Neural cell (in vitro differentiated cells): Measurements from ENCODE around the gene CELSR3. TPM values are rescaled to one million over a fixed set of nuclear protein-coding genes. Genes with fewer than 3 reads are reported as not detected.

Experiments
- H2AFZ ChIP-seq: fragments of 200-600, 300-800 bp; sonication (generic), shearing (Covaris generic); 2 replicates; pipeline ENCODE4 v1.6.0; 2014; ENCODE audit warnings: low read depth, mild to moderate bottlenecking, antibody characterized with exemption, low read length, moderate library complexity
- H3F3A ChIP-seq: fragments of 200-600 bp; shearing (Covaris generic); 2 replicates; pipeline ENCODE4 v1.6.1; 2016; ENCODE audit warnings: mild to moderate bottlenecking, moderate library complexity, mixed read lengths, antibody characterized with exemption, low read length; ENCODE audit not compliant: insufficient read depth, poor library complexity, severe bottlenecking
- H3K27ac ChIP-seq: fragments of 200-600, 300-800 bp; sonication (generic), shearing (Covaris generic); 2 replicates; pipeline ENCODE4 v1.5.1; 2014; ENCODE audit warnings: mild to moderate bottlenecking, low read length, moderate library complexity
- H3K27me3 ChIP-seq: fragments of 300-800, 200-600 bp; sonication (generic), shearing (Covaris generic); 2 replicates; pipeline ENCODE4 v1.6.0; 2014; ENCODE audit warnings: mild to moderate bottlenecking, low read depth, low read length, moderate library complexity; ENCODE audit not compliant: insufficient read depth
- H3K36me3 ChIP-seq: fragments of 300-800, 200-600 bp; sonication (generic), shearing (Covaris generic); 2 replicates; pipeline ENCODE4 v1.5.1; 2014; ENCODE audit warnings: mild to moderate bottlenecking, antibody characterized with exemption, low read length, moderate library complexity; ENCODE audit not compliant: insufficient read depth
- H3K4me2 ChIP-seq: fragments of 300-800, 200-600 bp; sonication (generic), shearing (Covaris generic); 2 replicates; pipeline ENCODE4 v1.6.0; 2014; ENCODE audit warnings: mild to moderate bottlenecking, low read length
- H3K4me3 ChIP-seq: fragments of 300-800, 200-600 bp; sonication (generic), shearing (Covaris generic); 2 replicates; pipeline ENCODE4 v1.5.1; 2014; ENCODE audit warnings: mild to moderate bottlenecking, low read length, moderate library complexity
- H3K79me2 ChIP-seq: fragments of 200-600 bp; shearing (Covaris generic); replicated peaks from 2 replicates; pipeline ENCODE4 v1.6.0; 2014; ENCODE audit warnings: mild to moderate bottlenecking, low read length, moderate library complexity; ENCODE audit not compliant: insufficient read depth
- H3K9ac ChIP-seq: fragments of 300-800, 200-600 bp; sonication (generic), shearing (Covaris generic); 2 replicates; pipeline ENCODE4 v1.6.1; 2016; ENCODE audit warnings: mild to moderate bottlenecking, low read length, mixed read lengths
- H3K9me2 ChIP-seq: fragments of 200-600 bp; shearing (Covaris generic); 2 replicates; pipeline ENCODE4 v1.6.1; 2016; ENCODE audit warnings: mild to moderate bottlenecking, low read length, mixed read lengths; ENCODE audit not compliant: insufficient read depth
- H3K9me3 ChIP-seq: fragments of 200-600, 300-800 bp; sonication (generic), shearing (Covaris generic); 2 replicates; pipeline ENCODE4 v1.6.1; 2016; ENCODE audit warnings: mild to moderate bottlenecking, mixed run types, low read length, moderate library complexity, mixed read lengths
- H4K20me1 ChIP-seq: fragments of 200-600 bp; shearing (Covaris generic); 2 replicates; pipeline ENCODE4 v1.6.1; 2016; ENCODE audit warnings: mild to moderate bottlenecking, mixed run types; ENCODE audit not compliant: insufficient read depth
- EP300 ChIP-seq: fragments of 450-650 bp; conservative IDR thresholded peaks from 2 replicates; pipeline ENCODE4 v1.6.1; 2014; ENCODE audit warnings: antibody characterized with exemption, mild to moderate bottlenecking, moderate library complexity; ENCODE audit not compliant: poor library complexity, severe bottlenecking
- EZH2 ChIP-seq: fragments of 200-600, 300-800 bp; shearing (Covaris generic), sonication (generic); IDR thresholded peaks from 2 replicates; pipeline ENCODE4 v1.6.1; 2014; ENCODE audit warnings: antibody characterized with exemption, low read length, borderline replicate concordance, mild to moderate bottlenecking; ENCODE audit not compliant: insufficient read depth, poor library complexity, severe bottlenecking
- MXI1 ChIP-seq: fragments of 450-650 bp; conservative IDR thresholded peaks from 2 replicates; pipeline ENCODE4 v1.6.1; 2014; ENCODE audit warnings: antibody characterized with exemption, mild to moderate bottlenecking; ENCODE audit not compliant: poor library complexity, severe bottlenecking
- POLR2AphosphoS5 ChIP-seq: IDR thresholded peaks from 2 replicates; pipeline ENCODE4 v1.6.1; 2012
- RAD21 ChIP-seq: fragments of 450-650 bp; conservative IDR thresholded peaks from 2 replicates; pipeline ENCODE4 v1.6.1; 2014; ENCODE audit warnings: antibody characterized with exemption, mild to moderate bottlenecking, moderate library complexity
- SMC3 ChIP-seq: fragments of 450-650 bp; conservative IDR thresholded peaks from 2 replicates; pipeline ENCODE4 v1.6.1; 2014; ENCODE audit warnings: antibody characterized with exemption, mild to moderate bottlenecking, moderate library complexity; ENCODE audit not compliant: poor library complexity
- TAF1 ChIP-seq: IDR thresholded peaks from 2 replicates; pipeline ENCODE4 v1.6.1; 2012; ENCODE audit warnings: low read depth
- polyA plus RNA-seq: library from polyadenylated mRNA; depleted of rRNA; stranded (reverse); fragments of >200 nt; gene quantifications from 2 replicates; pipeline ENCODE4 v1.2.3, GENCODE V29; 2014
- TF ChIP-seq, protein P1 (sequence below): fragments of 450-650 bp; IDR thresholded peaks from 2 replicates; pipeline ENCODE4 v1.5.1; 2014; ENCODE audit warnings: antibody characterized with exemption, mild to moderate bottlenecking, moderate library complexity; ENCODE audit not compliant: poor library complexity, severe bottlenecking
- TF ChIP-seq, protein P2 (sequence below): IDR thresholded peaks from 2 replicates; pipeline ENCODE4 v1.6.1; 2012; ENCODE audit warnings: borderline replicate concordance

Gene CELSR3
- polyA plus RNA-seq, 1 donor from 2014 or later = 54.9 TPM

DNA sequence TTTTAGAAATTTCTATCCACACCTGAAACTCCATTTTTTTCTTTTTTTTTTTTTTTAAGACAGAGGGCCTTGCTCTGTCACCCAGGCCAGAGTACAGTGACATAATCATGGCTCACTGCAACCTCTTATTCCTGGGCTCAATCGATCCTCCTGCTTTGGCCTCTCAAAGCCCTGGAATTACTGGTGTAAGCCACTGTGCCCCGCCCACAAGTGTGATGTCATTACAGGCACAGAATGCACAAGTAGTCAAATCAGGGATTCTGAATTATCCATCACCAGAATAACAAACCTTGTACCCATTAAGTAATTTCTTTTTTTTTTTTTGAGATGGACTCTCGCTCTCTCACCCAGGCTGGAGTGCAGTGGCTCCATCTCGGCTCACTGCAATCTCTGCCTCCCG is 55.2 kb downstream of the CELSR3 start:
- no peaks in the 10 kb centered on the region for H3K9me3 ChIP-seq
- H4K20me1 ChIP-seq = no peaks in the 10 kb centered on the region
- TF ChIP-seq, protein P1, sequence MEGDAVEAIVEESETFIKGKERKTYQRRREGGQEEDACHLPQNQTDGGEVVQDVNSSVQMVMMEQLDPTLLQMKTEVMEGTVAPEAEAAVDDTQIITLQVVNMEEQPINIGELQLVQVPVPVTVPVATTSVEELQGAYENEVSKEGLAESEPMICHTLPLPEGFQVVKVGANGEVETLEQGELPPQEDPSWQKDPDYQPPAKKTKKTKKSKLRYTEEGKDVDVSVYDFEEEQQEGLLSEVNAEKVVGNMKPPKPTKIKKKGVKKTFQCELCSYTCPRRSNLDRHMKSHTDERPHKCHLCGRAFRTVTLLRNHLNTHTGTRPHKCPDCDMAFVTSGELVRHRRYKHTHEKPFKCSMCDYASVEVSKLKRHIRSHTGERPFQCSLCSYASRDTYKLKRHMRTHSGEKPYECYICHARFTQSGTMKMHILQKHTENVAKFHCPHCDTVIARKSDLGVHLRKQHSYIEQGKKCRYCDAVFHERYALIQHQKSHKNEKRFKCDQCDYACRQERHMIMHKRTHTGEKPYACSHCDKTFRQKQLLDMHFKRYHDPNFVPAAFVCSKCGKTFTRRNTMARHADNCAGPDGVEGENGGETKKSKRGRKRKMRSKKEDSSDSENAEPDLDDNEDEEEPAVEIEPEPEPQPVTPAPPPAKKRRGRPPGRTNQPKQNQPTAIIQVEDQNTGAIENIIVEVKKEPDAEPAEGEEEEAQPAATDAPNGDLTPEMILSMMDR = no peak
- TF ChIP-seq POLR2AphosphoS5 (no peak), RAD21 (no peak), EP300 (no peak)
- TF ChIP-seq, protein P2, sequence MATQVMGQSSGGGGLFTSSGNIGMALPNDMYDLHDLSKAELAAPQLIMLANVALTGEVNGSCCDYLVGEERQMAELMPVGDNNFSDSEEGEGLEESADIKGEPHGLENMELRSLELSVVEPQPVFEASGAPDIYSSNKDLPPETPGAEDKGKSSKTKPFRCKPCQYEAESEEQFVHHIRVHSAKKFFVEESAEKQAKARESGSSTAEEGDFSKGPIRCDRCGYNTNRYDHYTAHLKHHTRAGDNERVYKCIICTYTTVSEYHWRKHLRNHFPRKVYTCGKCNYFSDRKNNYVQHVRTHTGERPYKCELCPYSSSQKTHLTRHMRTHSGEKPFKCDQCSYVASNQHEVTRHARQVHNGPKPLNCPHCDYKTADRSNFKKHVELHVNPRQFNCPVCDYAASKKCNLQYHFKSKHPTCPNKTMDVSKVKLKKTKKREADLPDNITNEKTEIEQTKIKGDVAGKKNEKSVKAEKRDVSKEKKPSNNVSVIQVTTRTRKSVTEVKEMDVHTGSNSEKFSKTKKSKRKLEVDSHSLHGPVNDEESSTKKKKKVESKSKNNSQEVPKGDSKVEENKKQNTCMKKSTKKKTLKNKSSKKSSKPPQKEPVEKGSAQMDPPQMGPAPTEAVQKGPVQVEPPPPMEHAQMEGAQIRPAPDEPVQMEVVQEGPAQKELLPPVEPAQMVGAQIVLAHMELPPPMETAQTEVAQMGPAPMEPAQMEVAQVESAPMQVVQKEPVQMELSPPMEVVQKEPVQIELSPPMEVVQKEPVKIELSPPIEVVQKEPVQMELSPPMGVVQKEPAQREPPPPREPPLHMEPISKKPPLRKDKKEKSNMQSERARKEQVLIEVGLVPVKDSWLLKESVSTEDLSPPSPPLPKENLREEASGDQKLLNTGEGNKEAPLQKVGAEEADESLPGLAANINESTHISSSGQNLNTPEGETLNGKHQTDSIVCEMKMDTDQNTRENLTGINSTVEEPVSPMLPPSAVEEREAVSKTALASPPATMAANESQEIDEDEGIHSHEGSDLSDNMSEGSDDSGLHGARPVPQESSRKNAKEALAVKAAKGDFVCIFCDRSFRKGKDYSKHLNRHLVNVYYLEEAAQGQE = no peak
- H3K79me2 ChIP-seq = peaks cover 20% of the 10 kb centered on the region
- no peak overlapping the region for H3K27ac ChIP-seq
- no peaks in the 10 kb centered on the region for H3K36me3 ChIP-seq
- H3K4me2 ChIP-seq = no peak overlapping the region
- H3K9ac ChIP-seq = no peak overlapping the region
- no peak overlapping the region for H3K4me3 ChIP-seq
- H3K9me2 ChIP-seq = no peaks in the 10 kb centered on the region
- no peak overlapping the region for H2AFZ ChIP-seq
- H3K27me3 ChIP-seq = no peaks in the 10 kb centered on the region
- H3F3A ChIP-seq = no peaks in the 10 kb centered on the region

DNA sequence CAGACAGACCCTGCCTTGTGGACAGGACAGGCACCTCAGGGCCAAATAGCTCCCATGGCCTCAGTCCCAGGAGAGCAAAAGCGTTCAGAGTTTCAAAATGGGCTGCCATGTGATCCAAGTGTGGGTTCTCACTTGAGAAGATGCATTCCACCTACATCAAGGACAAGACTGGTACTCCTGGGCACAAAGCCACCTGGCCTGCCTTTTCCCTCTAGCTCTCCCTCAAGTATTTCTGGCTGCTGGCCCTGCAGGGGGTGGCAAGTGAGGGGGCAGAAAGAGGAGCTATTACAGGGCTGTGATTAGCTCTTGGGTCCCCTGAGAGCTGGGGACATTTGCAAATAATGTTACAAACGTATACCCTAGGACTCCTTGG is 61.1 kb downstream of the CELSR3 start:
- H3K9ac ChIP-seq = no peak overlapping the region
- no peak overlapping the region for H3K4me3 ChIP-seq
- no peak for TF ChIP-seq EZH2
- no peak for TF ChIP-seq RAD21
- TF ChIP-seq POLR2AphosphoS5 = no peak
- TF ChIP-seq MXI1 = no peak
- no peak for TF ChIP-seq TAF1
- no peak for TF ChIP-seq SMC3
- TF ChIP-seq EP300 = no peak
- TF ChIP-seq, protein P1 = no peak
- TF ChIP-seq, protein P2 = no peak
- no peak overlapping the region for H3K27ac ChIP-seq
- H4K20me1 ChIP-seq = no peaks in the 10 kb centered on the region
- no peak overlapping the region for H2AFZ ChIP-seq
- no peaks in the 10 kb centered on the region for H3K79me2 ChIP-seq
- H3F3A ChIP-seq = no peaks in the 10 kb centered on the region
- no peak overlapping the region for H3K4me2 ChIP-seq
- no peaks in the 10 kb centered on the region for H3K27me3 ChIP-seq
- no peaks in the 10 kb centered on the region for H3K36me3 ChIP-seq
- no peaks in the 10 kb centered on the region for H3K9me3 ChIP-seq
- no peaks in the 10 kb centered on the region for H3K9me2 ChIP-seq
